Measurements from ENCODE around the gene BCDIN3D. TPM values are rescaled to one million over a fixed set of nuclear protein-coding genes. Genes with fewer than 3 reads are reported as not detected.
"Not testable (repeated sequence)": the region's sequence is repeated elsewhere in the genome, so short reads cannot be mapped to it uniquely, and the experiment has no call there.

Gene BCDIN3D
- total and polyA plus RNA-seq, 2 of the 8 experiments (the other 6 are each of a cell fraction or from before 2014, with no cell fraction given): 1.6 to 2.4 TPM

- H3K79me1 ChIP-seq (ENCODE audit: low read depth, low read length); H4K91ac ChIP-seq (replicated peaks; ENCODE audit: insufficient read length, low read length); H3K4ac ChIP-seq (replicated peaks; ENCODE audit: insufficient read length, low read depth, low read length); H2BK15ac ChIP-seq (ENCODE audit: low read length); H3K36me3 ChIP-seq (ENCODE audit: control insufficient read depth in 2 of 4, insufficient read depth in 4 of 4, low read length in 3 of 4); CTCF ChIA-PET (ENCODE audit: partially characterized antibody); H3K56ac ChIP-seq (replicated peaks; ENCODE audit: insufficient read length, low read depth, low read length); H2BK5ac ChIP-seq (ENCODE audit: low read depth, low read length); H2AFZ ChIP-seq (ENCODE audit: low read length); H4K5ac ChIP-seq (ENCODE audit: insufficient read length, low read depth, low read length); H3K4me3 ChIP-seq (ENCODE audit: extremely low read depth in 1 of 4, insufficient read depth in 2 of 4, low read depth in 3 of 4, low read length in 4 of 4); POLR2A ChIA-PET (ENCODE audit: partially characterized antibody); H2AK5ac ChIP-seq (ENCODE audit: low read depth, low read length); H3K27ac ChIP-seq (ENCODE audit: low read depth, low read length); H3K23me2 ChIP-seq (ENCODE audit: low read depth, low read length); H3K23ac ChIP-seq (ENCODE audit: insufficient read length); H3K79me2 ChIP-seq (ENCODE audit: control insufficient read depth in 1 of 2, insufficient read depth in 2 of 2, low read length in 2 of 2); H2BK12ac ChIP-seq (ENCODE audit: low read depth, low read length); H3K9ac ChIP-seq (replicated peaks in 1 of 4; ENCODE audit: extremely low read depth in 1 of 4, low read depth in 3 of 4, low read length in 3 of 4); FAIRE-seq; DNase-seq (ENCODE audit: low read depth in 1 of 2, low spot score in 2 of 2); H3K27me3 ChIP-seq (replicated peaks in 1 of 4; ENCODE audit: control insufficient read depth in 3 of 4, extremely low read depth in 1 of 4, insufficient read depth in 3 of 4, low read length in 3 of 4); H4K8ac ChIP-seq (ENCODE audit: extremely low read depth, insufficient read depth, low read length); H3K9me3 ChIP-seq (ENCODE audit: insufficient read depth in 2 of 2, low read depth in 1 of 2, low read length in 1 of 2); H3K18ac ChIP-seq (ENCODE audit: extremely low read depth, low read length); H3K4me2 ChIP-seq (ENCODE audit: insufficient read depth in 1 of 2, low read depth in 2 of 2, low read length in 2 of 2); H2BK20ac ChIP-seq (ENCODE audit: low read length); H2BK120ac ChIP-seq (replicated peaks; ENCODE audit: low read depth, low read length); H3K14ac ChIP-seq (ENCODE audit: insufficient read length): not testable (repeated sequence)
- 79% methylated on average over 2 of the region's 2 CpGs; no CpG with 5 or more reads in 1 of the 2 experiments for WGBS, 2 experiments (ENCODE audit: extremely low coverage in 1 of 2, insufficient coverage in 1 of 2, insufficient read length in 1 of 2, insufficient replicate concordance in 2 of 2, low coverage in 1 of 2, low lambda C conversion rate in 2 of 2, missing lambda C conversion rate in 1 of 2)
- H4K20me1 ChIP-seq (replicated peaks in 1 of 2; ENCODE audit: control insufficient read depth in 1 of 2, insufficient read depth in 2 of 2, low read length in 2 of 2): peaks cover 0 to 15% of the 10 kb centered on the region in 2 experiments
- H3K4me1 ChIP-seq (replicated peaks in 1 of 4; ENCODE audit: control insufficient read depth in 3 of 4, insufficient read depth in 4 of 4, low read length in 3 of 4): peaks cover 0 to 13% (median 7%) of the 10 kb centered on the region in 4 experiments; a peak in 5 of 7 replicates
Observed at GRCh38 chr12:49879065-49879464, 36.2 kb upstream of the BCDIN3D start.

All from H1 (cell line).